Choroid plexus epithelial cell (primary cell): ENCODE measurements around the gene FMO3.

Source experiments
- DNase-seq: peaks from one replicate; pipeline ENCODE4 v3.0.0-alpha.2; 2010; ENCODE audit warnings: low read depth
- H3K4me3 ChIP-seq: 2 replicates; pipeline ENCODE4 v1.5.1; 2011; ENCODE audit warnings: low read depth, mild to moderate bottlenecking, control low read depth, low read length, moderate library complexity
- TF ChIP-seq, protein P1 (sequence below): conservative IDR thresholded peaks from 2 replicates; pipeline ENCODE4 v1.5.1; 2011; ENCODE audit warnings: low read depth, mild to moderate bottlenecking, control low read depth, inconsistent platforms, low read length, moderate library complexity

FMO3 gene

DNA sequence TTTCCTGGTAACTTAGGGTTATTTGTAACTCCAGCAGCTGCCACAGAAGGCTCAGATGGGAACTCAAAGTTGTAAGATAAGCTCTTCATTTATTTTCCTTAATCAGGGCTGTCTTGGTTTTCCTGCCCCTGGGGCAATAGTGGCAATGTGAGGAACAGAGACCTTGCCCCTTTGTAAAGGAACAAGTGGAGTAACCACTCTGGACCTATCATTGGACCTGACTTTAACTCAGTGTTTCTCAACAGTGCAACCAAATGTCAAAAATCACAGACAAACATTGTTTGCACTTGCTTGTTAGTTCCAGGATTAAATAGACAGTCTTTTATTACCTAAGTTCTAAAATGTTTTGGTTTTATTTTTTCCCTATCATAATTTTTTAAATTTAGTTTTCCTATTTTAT lies 2.8 kb upstream of the FMO3 start:
- no peak overlapping the region for H3K4me3 ChIP-seq
- TF ChIP-seq, protein P1, sequence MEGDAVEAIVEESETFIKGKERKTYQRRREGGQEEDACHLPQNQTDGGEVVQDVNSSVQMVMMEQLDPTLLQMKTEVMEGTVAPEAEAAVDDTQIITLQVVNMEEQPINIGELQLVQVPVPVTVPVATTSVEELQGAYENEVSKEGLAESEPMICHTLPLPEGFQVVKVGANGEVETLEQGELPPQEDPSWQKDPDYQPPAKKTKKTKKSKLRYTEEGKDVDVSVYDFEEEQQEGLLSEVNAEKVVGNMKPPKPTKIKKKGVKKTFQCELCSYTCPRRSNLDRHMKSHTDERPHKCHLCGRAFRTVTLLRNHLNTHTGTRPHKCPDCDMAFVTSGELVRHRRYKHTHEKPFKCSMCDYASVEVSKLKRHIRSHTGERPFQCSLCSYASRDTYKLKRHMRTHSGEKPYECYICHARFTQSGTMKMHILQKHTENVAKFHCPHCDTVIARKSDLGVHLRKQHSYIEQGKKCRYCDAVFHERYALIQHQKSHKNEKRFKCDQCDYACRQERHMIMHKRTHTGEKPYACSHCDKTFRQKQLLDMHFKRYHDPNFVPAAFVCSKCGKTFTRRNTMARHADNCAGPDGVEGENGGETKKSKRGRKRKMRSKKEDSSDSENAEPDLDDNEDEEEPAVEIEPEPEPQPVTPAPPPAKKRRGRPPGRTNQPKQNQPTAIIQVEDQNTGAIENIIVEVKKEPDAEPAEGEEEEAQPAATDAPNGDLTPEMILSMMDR = no peak
- DNase-seq = no peak

DNA sequence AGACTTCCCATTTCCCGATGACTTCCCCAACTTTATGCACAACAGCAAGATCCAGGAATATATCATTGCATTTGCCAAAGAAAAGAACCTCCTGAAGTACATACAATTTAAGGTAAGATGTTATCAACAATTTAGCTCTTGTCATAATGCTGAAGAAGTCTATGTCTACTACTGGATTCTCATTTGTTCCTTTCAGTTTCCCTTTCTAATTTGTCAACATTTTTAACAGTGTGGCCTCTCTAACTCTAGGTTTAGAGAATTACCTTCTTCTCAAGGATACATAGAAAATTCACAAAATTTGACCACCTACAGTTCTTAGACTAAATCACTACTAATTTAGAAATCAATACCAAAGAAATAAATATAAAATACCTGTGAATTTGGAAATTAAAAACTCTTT lies 13.2 kb downstream of the FMO3 start:
- DNase-seq = no peak
- H3K4me3 ChIP-seq = no peak overlapping the region
- TF ChIP-seq, protein P1 = no peak

DNA sequence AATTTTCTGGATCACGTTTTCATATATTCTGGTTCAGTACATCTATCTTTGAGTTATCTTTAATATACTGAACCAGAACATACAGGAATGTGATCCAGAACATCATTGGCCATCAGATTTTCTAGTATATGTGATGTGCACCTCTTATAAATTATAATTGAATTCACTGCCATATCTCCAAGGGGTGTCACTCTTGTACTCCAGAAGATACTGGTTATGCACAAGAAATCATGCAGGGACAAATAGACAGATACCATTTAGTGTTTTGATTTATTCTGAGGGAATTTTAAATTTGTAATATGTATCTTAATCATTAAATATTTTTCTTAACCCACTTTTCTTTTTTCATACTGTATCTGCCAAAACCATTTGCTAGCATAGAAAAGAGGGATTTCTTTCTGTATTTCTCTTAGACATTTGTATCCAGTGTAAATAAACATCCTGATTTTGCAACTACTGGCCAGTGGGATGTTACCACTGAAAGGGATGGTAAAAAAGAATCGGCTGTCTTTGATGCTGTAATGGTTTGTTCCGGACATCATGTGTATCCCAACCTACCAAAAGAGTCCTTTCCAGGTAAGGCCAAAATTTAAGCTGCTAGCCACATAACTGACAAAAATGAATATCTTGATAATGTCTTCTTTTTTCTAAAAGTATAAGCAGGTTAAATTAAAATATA lies 16.7 kb downstream of the FMO3 start:
- no peak overlapping the region for H3K4me3 ChIP-seq
- TF ChIP-seq, protein P1 = no peak
- DNase-seq = peak; percentile 44

DNA sequence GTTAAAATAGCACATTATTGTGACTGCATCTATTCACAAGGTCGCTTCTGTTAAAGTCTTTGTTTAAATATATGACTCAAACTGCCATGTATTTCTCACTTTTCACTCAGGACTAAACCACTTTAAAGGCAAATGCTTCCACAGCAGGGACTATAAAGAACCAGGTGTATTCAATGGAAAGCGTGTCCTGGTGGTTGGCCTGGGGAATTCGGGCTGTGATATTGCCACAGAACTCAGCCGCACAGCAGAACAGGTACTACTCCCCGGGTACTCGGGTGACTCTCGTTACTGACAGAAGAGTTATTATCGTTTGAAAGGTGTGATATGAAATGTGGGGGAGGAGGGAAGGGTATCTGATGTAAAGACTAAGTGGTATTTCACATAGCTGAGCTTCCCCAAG lies 17.3 kb downstream of the FMO3 start:
- TF ChIP-seq, protein P1 = no peak
- DNase-seq = no peak
- no peak overlapping the region for H3K4me3 ChIP-seq

DNA sequence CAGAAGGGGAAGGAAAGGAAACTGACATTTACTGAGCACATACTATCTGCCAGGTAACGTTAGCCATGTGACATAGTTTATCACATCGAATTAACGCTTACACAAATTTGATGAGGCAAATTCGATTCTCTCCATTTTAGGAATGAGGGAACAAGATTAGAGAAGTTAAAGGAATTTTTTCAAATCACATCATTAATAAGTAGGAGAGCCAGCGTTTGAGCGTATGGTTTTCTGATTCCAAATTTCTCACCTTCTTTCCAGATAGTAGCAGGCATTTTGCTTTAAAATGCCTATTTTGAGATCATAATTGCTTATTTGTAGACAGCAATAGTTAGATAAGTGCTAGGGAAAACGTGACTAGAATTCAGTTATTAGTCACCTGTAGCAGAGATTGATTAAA lies 19.3 kb downstream of the FMO3 start:
- no peak overlapping the region for H3K4me3 ChIP-seq
- DNase-seq = no peak

DNA sequence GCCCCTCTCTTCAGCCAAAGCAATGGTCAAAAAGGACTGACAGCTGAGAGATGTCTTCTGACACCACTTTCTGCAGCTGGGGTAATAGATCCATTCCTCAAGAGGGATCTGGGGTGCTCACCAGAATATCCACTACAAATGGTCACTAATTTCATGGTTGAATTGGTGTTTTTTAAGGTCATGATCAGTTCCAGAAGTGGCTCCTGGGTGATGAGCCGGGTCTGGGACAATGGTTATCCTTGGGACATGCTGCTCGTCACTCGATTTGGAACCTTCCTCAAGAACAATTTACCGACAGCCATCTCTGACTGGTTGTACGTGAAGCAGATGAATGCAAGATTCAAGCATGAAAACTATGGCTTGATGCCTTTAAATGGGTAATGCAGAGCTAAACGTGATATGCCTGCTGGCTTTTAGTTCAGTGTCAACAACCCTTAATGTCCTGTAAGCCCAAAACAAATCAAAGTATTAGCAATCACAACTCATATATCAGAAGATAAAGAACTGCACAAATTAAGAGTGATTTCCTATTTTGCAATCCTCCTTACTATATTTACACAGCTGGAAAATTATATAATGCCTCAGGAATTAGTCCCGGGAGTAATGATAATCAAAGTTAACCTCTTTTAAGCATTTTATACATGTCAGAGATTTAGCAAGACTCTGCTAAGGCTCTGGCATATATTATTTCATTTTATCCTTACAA lies 20.1 kb downstream of the FMO3 start:
- TF ChIP-seq, protein P1 = no peak
- no peak overlapping the region for H3K4me3 ChIP-seq
- peak; percentile 53 for DNase-seq

More for the DNA sequence above, 19.3 kb downstream of the FMO3 start:
- TF ChIP-seq, protein P1 = no peak

DNA sequence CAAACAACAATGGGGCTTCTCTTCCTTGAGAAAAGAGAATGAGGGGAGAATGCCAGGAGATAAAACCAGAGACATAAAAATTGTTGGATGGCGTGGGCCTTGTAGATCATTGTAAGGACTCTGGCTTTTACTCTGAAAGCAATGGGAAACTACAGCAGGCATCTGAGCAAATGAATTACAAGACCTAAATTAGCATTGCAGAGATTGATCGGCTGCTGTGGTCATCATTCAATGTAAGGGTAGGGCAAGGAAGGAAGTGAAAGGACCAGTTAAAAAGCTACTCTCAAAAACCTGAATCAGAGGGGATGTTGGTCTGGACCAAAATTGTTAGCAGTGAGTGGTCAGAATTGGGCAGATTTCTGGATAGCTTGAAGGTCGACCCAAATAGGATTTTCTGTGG lies 21.4 kb downstream of the FMO3 start:
- no peak overlapping the region for H3K4me3 ChIP-seq
- TF ChIP-seq, protein P1 = no peak
- DNase-seq = no peak
